Left renal pelvis (tissue), 4 donors: ENCODE measurements around the gene BLZF1. TPM values are rescaled to one million over a fixed set of nuclear protein-coding genes. Genes with fewer than 3 reads are reported as not detected.
"Not testable (repeated sequence)": the region's sequence is repeated elsewhere in the genome, so short reads cannot be mapped to it uniquely, and the experiment has no call there.

Source experiments
- DNase-seq, 4 donors: peaks; one replicate each; pipeline ENCODE4 v3.0.0-alpha.2; 2013; ENCODE audit warnings: low read depth in 4 of 4, low spot score in 3 of 4
- polyA plus RNA-seq, 4 donors: library from polyadenylated mRNA; unstranded; fragments of 120-200 nt; gene quantifications; one replicate each; pipeline ENCODE4 v1.2.1, GENCODE V29; 2013; ENCODE audit not compliant: insufficient read length in 4 of 4

Gene BLZF1
- polyA plus RNA-seq, 4 donors: 25.5 to 31.7 (median 27.2) TPM

- peak; percentile 36 to 45 (median 38) for DNase-seq
Measured at GRCh38 chr1:169348383-169349036, 19.5 kb upstream of the BLZF1 start.

DNA sequence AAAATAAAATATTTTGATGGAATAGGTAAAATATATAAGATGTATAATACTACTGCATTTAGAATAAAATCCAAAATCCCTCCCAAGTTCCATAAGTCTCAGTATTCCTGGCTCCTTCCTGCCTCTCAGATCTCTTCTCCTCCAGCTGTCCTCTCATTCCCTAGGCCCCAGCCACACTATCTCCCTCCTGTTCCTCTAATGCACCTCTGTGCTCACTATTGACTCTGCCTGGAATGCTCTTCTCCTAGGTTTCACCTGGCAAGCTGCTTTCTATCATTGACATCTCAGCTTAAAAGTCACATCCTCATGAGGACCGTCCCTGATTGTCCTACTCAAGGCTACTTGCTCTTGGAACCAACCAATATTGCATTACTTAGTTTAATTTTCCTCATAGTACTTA lies 7.6 kb upstream of the BLZF1 start:
- no peak for DNase-seq

DNA sequence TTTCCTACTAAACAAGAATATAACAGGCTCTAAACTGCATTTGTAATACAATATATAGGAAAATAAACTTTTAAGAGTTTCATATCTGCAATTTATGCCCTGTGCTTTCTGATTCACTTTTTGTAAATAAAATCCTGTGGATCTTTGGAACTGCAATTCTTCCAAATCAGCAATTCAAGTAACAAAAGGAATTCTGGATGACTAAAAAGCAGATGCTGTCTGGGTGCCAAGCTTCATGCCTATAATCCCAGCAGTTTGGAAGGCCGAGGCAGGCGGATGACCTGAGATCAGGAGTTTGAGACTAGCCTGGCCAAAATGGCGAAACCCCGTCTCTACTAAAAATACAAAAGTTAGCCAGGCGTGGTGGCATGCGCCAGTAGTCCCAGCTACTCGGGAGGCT lies 6.7 kb upstream of the BLZF1 start:
- no peak for DNase-seq

DNA sequence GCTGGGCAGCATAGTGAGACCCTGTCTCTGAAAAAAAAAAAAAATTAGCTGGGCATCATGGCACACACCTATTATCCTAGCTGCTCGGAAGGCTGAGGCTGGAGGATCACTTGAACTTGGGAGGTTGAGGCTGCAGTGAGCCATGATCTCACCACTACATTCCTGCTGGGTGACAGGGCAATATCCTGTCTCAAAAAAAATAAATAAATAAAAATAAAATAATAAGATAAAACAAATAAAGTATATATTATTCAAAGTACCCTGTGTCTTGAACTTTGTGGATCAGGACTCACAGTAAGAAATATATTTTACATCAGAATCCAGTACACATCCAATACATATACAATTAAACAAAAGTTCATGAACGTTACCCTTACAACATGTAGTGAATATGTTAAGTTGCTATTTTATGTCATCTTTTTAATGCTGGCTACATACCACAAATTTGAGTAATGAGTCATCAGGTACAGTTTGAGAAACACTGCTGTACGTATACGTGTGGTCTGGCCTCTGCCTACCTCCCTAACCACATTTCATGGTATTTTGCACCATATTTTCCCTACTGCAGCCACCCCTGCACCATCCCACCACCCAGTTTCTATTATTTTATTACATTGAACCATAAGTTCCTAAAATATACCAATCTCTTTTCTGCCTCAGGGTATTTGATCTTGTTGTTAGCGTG lies 4.8 kb upstream of the BLZF1 start:
- DNase-seq: no peak

DNA sequence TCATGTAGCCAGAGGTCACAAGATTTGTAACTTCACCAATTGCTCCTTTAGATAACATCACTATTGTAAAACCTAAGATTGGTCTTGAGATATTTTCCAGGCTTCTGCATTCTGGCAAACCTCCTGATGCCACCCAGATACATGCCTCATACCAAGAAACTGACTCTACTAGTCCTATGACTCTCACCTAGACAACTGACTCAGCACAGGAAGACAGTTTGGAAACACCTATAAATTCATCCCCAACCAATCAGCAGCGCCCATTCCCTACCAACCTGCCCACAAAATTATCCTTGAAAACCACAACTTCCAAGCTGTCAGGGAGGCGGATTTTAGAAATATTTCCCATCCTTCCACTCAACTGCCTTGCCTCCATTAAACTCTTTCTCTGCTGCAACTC lies 3.0 kb upstream of the BLZF1 start:
- DNase-seq: no peak

GRCh38 chr1:169367096-169367685 lies 804 bp upstream of the BLZF1 start:
- peak in 1 of 4 donors; percentile 4 for DNase-seq

DNA sequence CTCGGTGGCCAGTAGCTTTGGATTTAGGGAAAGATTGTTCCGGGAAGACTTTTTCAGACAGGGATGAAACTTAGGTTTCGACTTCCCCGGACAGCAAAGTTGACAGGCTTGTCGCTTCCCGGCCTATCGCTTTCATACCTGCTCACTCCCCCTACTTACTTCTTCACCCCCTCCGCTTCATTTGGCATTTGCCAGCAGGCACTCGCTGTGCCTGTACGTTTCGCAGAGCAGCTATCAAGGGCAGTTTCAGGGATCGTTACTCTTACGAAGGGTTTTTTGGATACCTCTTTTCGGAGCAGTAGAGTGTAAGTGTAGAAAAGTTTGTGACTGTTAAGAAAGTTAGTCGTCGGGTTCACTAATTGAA lies 393 bp downstream of the BLZF1 start:
- peak in 1 of 4 donors; percentile 1 for DNase-seq

DNA sequence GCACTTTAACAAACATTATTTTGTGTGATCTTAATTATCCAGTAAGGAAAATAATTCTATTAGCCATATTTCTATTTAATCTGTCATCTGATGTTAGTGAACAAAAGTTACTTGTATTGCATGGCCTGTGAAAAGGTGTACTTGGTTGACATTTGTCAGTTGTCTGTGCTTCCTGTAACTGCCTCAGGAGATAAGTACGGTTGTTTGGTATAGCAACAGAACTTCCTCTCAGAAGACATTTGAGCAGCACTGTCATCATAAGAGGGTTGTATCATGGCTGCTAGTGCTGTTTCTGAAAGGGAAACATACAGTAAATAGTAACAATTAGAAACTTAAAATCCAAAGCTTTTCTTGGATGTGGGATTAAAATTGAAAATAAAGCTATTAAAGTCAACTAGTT lies 3.4 kb downstream of the BLZF1 start:
- DNase-seq: no peak

DNA sequence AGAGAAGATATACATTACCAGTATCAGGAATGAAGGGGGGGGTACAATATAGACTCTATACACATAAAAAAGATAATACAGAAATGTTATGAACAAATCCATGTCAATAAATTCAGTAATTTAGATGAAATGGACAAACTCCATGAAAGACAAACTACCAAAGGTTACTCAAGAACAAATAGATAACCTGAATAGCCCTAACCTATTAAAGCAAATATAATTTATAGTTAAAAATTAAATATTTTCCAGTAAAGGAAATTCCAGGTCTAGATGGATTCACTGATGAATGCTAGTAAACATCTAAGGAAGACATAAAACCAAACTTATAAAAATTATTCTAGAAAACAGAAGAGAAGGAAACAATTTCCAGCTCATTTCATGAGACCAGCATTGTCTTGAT lies 13.2 kb downstream of the BLZF1 start:
- no peak for DNase-seq

GRCh38 chr1:169383449-169383848 lies 15.5 kb downstream of the BLZF1 start:
- no peak for DNase-seq

GRCh38 chr1:169387399-169387798 lies 19.4 kb downstream of the BLZF1 start:
- DNase-seq: no peak

DNA sequence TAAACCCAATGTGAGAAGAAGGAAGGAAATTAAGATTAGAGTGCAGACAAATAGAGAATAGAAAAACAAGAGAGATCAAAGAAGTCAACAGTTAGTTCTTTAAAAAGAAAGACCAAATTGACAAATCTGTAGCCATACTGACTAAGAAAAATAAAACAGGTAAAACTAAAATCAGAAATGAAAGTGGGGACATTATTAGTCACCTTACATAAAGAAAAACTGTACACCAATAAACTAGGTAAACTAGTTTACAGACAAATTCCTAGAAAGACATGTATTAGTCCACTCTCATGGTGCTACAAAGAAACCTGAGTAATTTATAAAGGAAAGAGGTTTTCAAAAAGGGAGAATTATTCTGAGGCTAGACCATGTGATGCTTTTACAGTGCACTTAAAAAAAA lies 22.3 kb downstream of the BLZF1 start:
- DNase-seq: no peak

DNA sequence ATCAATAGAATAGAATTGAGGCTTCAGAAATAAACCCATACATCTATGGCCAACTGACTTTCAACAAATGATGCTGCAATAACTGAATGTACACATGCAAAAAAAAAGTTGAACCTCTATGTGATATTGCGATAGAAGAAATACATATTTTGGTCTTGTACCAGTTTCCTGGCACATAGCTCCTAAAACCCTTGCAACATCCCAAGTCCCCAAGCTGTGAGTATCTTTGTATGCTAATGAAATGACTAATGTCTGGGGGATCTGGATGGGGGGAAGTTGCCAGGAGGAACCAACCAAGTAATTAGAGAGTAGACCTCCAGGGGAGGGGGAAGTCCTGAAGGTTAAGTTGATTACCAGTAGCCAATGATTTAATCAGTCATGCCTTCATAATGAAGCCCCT lies 24.4 kb downstream of the BLZF1 start:
- DNase-seq: no peak

GRCh38 chr1:169395955-169396354 lies 28.0 kb downstream of the BLZF1 start:
- DNase-seq: no peak

- not testable (repeated sequence) for DNase-seq
Measured at GRCh38 chr1:169402578-169402977, 34.6 kb downstream of the BLZF1 start.

DNA sequence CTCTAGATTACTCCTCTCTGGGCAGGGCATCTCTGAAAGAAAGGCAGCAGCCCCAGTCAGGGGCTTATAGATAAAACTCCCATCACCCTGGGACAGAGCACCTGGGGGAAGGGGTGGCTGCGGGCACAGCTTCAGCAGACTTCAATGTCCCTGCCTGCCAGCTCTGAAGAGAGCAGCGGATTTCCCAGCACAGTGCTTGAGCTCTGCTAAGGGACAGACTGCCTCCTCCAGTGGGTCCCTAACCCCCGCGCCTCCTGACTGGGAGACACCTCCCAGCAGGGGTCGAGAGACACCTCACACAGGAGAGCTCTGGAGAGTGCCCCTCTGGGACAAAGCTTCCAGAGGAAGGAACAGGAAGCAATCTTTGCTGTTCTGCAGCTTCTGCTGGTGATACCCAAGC lies 40.3 kb downstream of the BLZF1 start:
- DNase-seq: not testable (repeated sequence)

DNA sequence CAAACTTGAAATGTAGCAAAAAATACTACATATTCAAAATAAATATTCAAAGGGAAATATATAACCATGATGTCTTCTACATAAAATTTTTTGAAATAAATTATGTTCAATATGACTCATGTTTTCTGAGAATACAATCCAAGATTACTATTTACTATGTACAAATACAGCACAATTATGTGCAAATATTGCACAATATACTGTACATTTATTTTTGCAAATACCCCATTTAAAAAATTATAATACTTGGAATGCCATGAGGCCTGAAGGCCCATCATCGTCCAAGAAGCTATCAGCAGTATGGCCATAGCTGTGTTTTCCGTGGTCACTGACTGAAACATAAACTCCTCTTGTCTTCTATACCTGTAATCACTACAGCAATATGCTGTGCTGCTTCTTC lies 47.0 kb downstream of the BLZF1 start:
- no peak for DNase-seq

GRCh38 chr1:169421309-169421708 lies 53.3 kb downstream of the BLZF1 start:
- DNase-seq: no peak

GRCh38 chr1:169426174-169426705 lies 58.2 kb downstream of the BLZF1 start:
- no peak for DNase-seq

DNA sequence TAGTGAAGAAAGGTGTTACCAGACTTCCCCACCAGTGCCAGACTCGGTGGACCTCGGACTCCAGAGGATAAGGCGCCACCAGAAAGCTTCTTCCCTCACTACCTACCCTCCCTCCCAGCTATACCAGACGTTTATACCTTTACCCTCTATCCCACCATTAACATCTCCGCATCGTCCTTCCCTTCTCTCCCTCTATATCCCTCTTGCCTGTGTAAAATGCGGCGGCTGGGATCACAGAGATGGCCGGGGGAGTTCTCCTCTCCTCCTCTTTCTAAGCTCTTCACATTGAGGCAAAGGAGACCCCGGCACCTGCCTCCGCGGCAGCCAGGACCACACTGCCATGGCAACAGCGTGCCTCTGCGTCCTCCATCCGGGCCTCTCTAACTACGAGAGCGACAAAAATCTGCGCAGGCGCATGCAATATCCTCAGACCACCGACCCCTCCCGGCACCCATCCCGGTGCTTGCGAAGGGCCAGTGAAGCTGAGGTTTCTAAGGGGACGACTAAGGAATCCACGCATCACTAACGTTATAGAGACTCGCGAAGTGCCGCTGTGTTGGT lies 59.2 kb downstream of the BLZF1 start, which contains the start of gene CCDC181:
Gene CCDC181, minus strand, starts transcription at position 394 of the 561 bp plus-strand sequence. CDS start 2,547 bp downstream, outside the sequence.
- peak; percentile 66 to 78 (median 66) for DNase-seq
